ENCODE data around the gene P3H4.

P3H4 gene

DNA sequence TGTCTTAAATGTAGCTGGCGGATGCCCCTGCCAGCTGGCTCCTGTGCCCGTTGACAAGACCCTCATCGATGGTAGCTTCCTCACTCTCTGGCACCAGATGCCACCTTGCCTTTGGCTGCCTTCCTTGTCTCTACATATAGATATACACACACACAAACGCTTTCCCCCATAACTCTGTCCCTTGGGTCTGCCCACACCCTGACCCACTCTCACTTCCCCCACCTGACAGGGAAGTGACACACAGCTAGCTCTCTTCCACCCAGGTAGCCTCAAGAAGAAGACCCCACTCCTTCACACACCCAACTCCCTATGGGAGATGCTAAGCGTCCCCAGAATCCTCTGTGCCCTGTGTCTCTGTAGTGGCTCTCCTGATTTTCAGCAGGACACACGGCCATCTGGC lies 50.9 kb downstream of the P3H4 start:
- in situ Hi-C loops (cut with HindIII; ENCODE audit: low sequenced_read_pairs): no loop called here
- no peak overlapping the region for H3K4me3 ChIP-seq (ENCODE audit: low read depth, low read length)
- TF ChIP-seq, protein P1, sequence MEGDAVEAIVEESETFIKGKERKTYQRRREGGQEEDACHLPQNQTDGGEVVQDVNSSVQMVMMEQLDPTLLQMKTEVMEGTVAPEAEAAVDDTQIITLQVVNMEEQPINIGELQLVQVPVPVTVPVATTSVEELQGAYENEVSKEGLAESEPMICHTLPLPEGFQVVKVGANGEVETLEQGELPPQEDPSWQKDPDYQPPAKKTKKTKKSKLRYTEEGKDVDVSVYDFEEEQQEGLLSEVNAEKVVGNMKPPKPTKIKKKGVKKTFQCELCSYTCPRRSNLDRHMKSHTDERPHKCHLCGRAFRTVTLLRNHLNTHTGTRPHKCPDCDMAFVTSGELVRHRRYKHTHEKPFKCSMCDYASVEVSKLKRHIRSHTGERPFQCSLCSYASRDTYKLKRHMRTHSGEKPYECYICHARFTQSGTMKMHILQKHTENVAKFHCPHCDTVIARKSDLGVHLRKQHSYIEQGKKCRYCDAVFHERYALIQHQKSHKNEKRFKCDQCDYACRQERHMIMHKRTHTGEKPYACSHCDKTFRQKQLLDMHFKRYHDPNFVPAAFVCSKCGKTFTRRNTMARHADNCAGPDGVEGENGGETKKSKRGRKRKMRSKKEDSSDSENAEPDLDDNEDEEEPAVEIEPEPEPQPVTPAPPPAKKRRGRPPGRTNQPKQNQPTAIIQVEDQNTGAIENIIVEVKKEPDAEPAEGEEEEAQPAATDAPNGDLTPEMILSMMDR (IDR thresholded peaks at IDR 0.05; ENCODE audit: low read depth, low read length, missing control alignments): no peak
- DNase-seq (ENCODE audit: low read depth): no peak

DNA sequence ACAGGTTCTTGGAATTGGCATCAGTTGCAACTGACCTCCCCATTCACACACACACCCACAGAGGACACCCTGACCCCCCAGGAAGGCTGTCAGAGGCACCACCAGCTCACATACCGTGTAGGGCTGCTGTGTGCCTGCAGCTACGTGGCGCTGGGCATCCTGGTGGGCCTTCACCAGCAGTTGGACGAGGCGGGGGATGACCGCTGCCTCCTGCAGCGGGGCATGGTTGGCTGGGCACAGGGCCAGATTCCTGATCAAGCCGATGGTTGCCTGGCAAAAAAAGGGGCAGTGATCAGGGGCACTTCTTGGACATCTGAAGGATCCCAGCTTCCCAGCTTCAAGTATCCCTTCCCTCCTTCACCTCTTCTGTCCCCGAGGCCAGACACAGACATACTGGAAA lies 53.1 kb downstream of the P3H4 start:
- TF ChIP-seq, protein P1 (IDR thresholded peaks at IDR 0.05; ENCODE audit: low read depth, low read length, missing control alignments): no peak
- DNase-seq (ENCODE audit: low read depth): no peak
- in situ Hi-C loops (cut with HindIII; ENCODE audit: low sequenced_read_pairs): loop anchor here (5.0 kb wide), 1 partner anchor 44 kb away; no protein-coding TSS in a partner anchor
- no peak overlapping the region for H3K4me3 ChIP-seq (ENCODE audit: low read depth, low read length)

DNA sequence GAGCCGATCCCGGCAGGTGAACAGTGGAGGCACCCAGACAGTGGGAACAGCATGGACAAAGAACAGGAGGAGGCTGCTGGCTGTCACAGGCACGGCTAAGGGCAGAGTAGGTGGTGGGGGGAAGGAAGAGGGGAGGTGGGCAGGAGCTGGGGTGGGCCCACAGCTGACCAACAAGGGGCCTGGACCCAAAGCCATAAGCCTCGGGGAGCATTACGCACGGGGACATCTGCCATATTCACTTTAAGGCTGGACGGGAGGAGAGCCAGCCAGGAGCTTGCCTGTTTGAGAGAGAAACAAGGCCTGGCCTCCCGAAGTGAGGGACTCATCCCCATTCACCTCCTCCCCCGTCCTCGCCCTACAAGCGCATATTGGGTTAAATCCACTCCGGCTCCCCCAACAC lies 57.7 kb downstream of the P3H4 start:
- in situ Hi-C loops (cut with HindIII; ENCODE audit: low sequenced_read_pairs): no loop called here
- no peak overlapping the region for H3K4me3 ChIP-seq (ENCODE audit: low read depth, low read length)
- TF ChIP-seq, protein P1 (IDR thresholded peaks at IDR 0.05; ENCODE audit: low read depth, low read length, missing control alignments): no peak
- no peak for DNase-seq (ENCODE audit: low read depth)
